ENCODE results near the gene ABHD15. TPM values are rescaled to one million over a fixed set of nuclear protein-coding genes. Genes with fewer than 3 reads are reported as not detected.

The ABHD15 gene
- total and polyA plus RNA-seq, 2 donors from 2014 or later: 8.9 to 9.8 TPM

- DNase-seq (peak in 2 of 5 donors; percentile 40 to 72), FAIRE-seq (no peak)
- H3K27ac ChIP-seq (ENCODE audit: low read depth in 2 of 2, low read length in 2 of 2): no peak overlapping the region
- H3K4me3 ChIP-seq (ENCODE audit: low read length in 3 of 3): no peak overlapping the region
- H3K36me3 ChIP-seq (ENCODE audit: control insufficient read depth in 2 of 3, insufficient read depth in 3 of 3, low read length in 3 of 3): peaks cover 0 to 19% (median 12%) of the 10 kb centered on the region in 3 donors
- H3K4me1 ChIP-seq (ENCODE audit: control insufficient read depth in 2 of 3, insufficient read depth in 2 of 3, low read depth in 1 of 3, low read length in 3 of 3): peaks cover 0 to 3% (median 2%) of the 10 kb centered on the region in 3 donors
- H3K9me3 ChIP-seq (ENCODE audit: control insufficient read depth in 2 of 3, insufficient read depth in 1 of 3, low read length in 3 of 3): no peaks in the 10 kb centered on the region
- H3K27me3 ChIP-seq (ENCODE audit: control insufficient read depth, insufficient read depth, low read length): no peaks in the 10 kb centered on the region
- intact Hi-C loops (cut with DNase I): no loop called here
- H3K9ac ChIP-seq (ENCODE audit: low read length in 3 of 3): no peak overlapping the region
- TF ChIP-seq CTCF (IDR thresholded peaks at IDR 0.05; ENCODE audit: borderline replicate concordance, extremely low read depth, insufficient read depth): no peak
Observed at GRCh38 chr17:29575511-29576213, 8.8 kb upstream of the ABHD15 start.

- H3K36me3 ChIP-seq (ENCODE audit: control insufficient read depth in 2 of 3, insufficient read depth in 3 of 3, low read length in 3 of 3): peaks cover 0 to 19% (median 12%) of the 10 kb centered on the region in 3 donors
- TF ChIP-seq CTCF (IDR thresholded peaks at IDR 0.05; ENCODE audit: borderline replicate concordance, extremely low read depth, insufficient read depth): no peak
- intact Hi-C loops (cut with DNase I): no loop called here
- no peak overlapping the region for H3K27ac ChIP-seq (ENCODE audit: low read depth in 2 of 2, low read length in 2 of 2)
- H3K27me3 ChIP-seq (ENCODE audit: control insufficient read depth, insufficient read depth, low read length): no peaks in the 10 kb centered on the region
- DNase-seq (peak; percentile 29 to 70 (median 55)), FAIRE-seq (no peak)
- peaks cover 0 to 3% (median 2%) of the 10 kb centered on the region in 3 donors for H3K4me1 ChIP-seq (ENCODE audit: control insufficient read depth in 2 of 3, insufficient read depth in 2 of 3, low read depth in 1 of 3, low read length in 3 of 3)
- H3K9me3 ChIP-seq (ENCODE audit: control insufficient read depth in 2 of 3, insufficient read depth in 1 of 3, low read length in 3 of 3): no peaks in the 10 kb centered on the region
- no peak overlapping the region for H3K9ac ChIP-seq (ENCODE audit: low read length in 3 of 3)
- H3K4me3 ChIP-seq (ENCODE audit: low read length in 3 of 3): no peak overlapping the region
Observed at GRCh38 chr17:29574732-29575510, 8.1 kb upstream of the ABHD15 start.

GRCh38 chr17:29573871-29574731, 7.3 kb upstream of the ABHD15 start:
- H3K9me3 ChIP-seq (ENCODE audit: control insufficient read depth in 2 of 3, insufficient read depth in 1 of 3, low read length in 3 of 3): no peaks in the 10 kb centered on the region
- H3K9ac ChIP-seq (ENCODE audit: low read length in 3 of 3): no peak overlapping the region
- peaks cover 0 to 9% (median 7%) of the 10 kb centered on the region in 3 donors for H3K4me1 ChIP-seq (ENCODE audit: control insufficient read depth in 2 of 3, insufficient read depth in 2 of 3, low read depth in 1 of 3, low read length in 3 of 3)
- FAIRE-seq (no peak), DNase-seq (peak in 2 of 5 donors; percentile 51 to 70)
- intact Hi-C loops (cut with DNase I): no loop called here
- H3K36me3 ChIP-seq (ENCODE audit: control insufficient read depth in 2 of 3, insufficient read depth in 3 of 3, low read length in 3 of 3): peaks cover 0 to 15% (median 12%) of the 10 kb centered on the region in 3 donors
- H3K4me3 ChIP-seq (ENCODE audit: low read length in 3 of 3): no peak overlapping the region
- TF ChIP-seq CTCF (IDR thresholded peaks at IDR 0.05; ENCODE audit: borderline replicate concordance, extremely low read depth, insufficient read depth): no peak
- no peaks in the 10 kb centered on the region for H3K27me3 ChIP-seq (ENCODE audit: control insufficient read depth, insufficient read depth, low read length)
- peak overlapping the region in 1 of 2 donors; percentile 32 for H3K27ac ChIP-seq (ENCODE audit: low read depth in 2 of 2, low read length in 2 of 2)

Data from kidney (tissue), 14 donors.